SK-N-SH (cell line): Measurements from ENCODE around the gene ZNF609. TPM values are rescaled to one million over a fixed set of nuclear protein-coding genes. Genes with fewer than 3 reads are reported as not detected.
A peak's percentile ranks its signal among the peaks of the same experiment; 100 is the strongest.
"Not testable (repeated sequence)": the region's sequence is repeated elsewhere in the genome, so short reads cannot be mapped to it uniquely, and the experiment has no call there.

Experiments
- CTCF ChIA-PET: fragments of 300-600, 350-600 bp; formaldehyde crosslinking; extraction: SDS; loops from one replicate; lab custom pipeline; 2021; lab: Yijun Ruan, JAX
- POLR2A ChIA-PET: fragments of 350-600 bp; sonication (Branson Sonifier 250); formaldehyde crosslinking; extraction: SDS; loops from one replicate; lab custom pipeline; 2020; ENCODE audit warnings: antibody characterized with exemption, inconsistent platforms; lab: Yijun Ruan, JAX
- DNase-seq: peaks from one replicate; pipeline ENCODE4 v3.0.0; 2012
- H2AFZ ChIP-seq: fragments of 200-600 bp; sonication (generic); 2 replicates; pipeline ENCODE4 v1.8.1; 2016; ENCODE audit warnings: antibody characterized with exemption, mild to moderate bottlenecking, low read depth
- H3F3A ChIP-seq: fragments of 200-600 bp; sonication (generic); replicated peaks from 2 replicates; pipeline ENCODE3; 2016; ENCODE audit warnings: antibody characterized with exemption, mild to moderate bottlenecking; ENCODE audit not compliant: insufficient read depth
- H3K27ac ChIP-seq, 2 experiments: fragments of 200-500 bp in 1 of 2; fragments of 200-600 bp in 1 of 2; sonication (Bioruptor generic) in 1 of 2; sonication (generic), shearing (Covaris generic) in 1 of 2; 2 replicates each; pipeline versions ENCODE4 v1.5.1 to v1.6.1; 2014 to 2016; ENCODE audit warnings: low read depth in 2 of 2, inconsistent platforms in 1 of 2, low read length in 1 of 2, mild to moderate bottlenecking in 1 of 2, mixed read lengths in 1 of 2
- H3K27me3 ChIP-seq: fragments of 200-600 bp; sonication (generic), shearing (Covaris generic); 2 replicates; pipeline ENCODE4 v1.6.1; 2016; ENCODE audit warnings: mixed run types; ENCODE audit not compliant: insufficient read depth
- H3K36me3 ChIP-seq, 2 experiments: fragments of 200-500 bp in 1 of 2; fragments of 200-600 bp in 1 of 2; sonication (Bioruptor generic) in 1 of 2; sonication (generic) in 1 of 2; replicated peaks in 1 of 2; 2 replicates each; pipeline versions ENCODE3 to v1.5.1; 2014 to 2016; ENCODE audit warnings: low read length in 1 of 2, mild to moderate bottlenecking in 1 of 2; ENCODE audit not compliant: insufficient read depth in 2 of 2, control insufficient read depth in 1 of 2
- H3K4me1 ChIP-seq, 2 experiments: fragments of 200-500 bp in 1 of 2; fragments of 200-600 bp in 1 of 2; sonication (Bioruptor generic) in 1 of 2; sonication (generic), shearing (Covaris generic) in 1 of 2; 2 replicates each; pipeline versions ENCODE4 v1.5.1 to v1.6.1; 2014 to 2016; ENCODE audit warnings: low read depth in 1 of 2, low read length in 1 of 2, mixed run types in 1 of 2; ENCODE audit not compliant: insufficient read depth in 2 of 2, control insufficient read depth in 1 of 2
- H3K4me2 ChIP-seq: fragments of 200-600 bp; sonication (generic), shearing (Covaris generic); 2 replicates; pipeline ENCODE4 v1.6.1; 2017; ENCODE audit warnings: mixed run types
- H3K4me3 ChIP-seq, 2 experiments: fragments of 200-500 bp in 1 of 2; fragments of 200-600 bp in 1 of 2; sonication (Bioruptor generic) in 1 of 2; sonication (generic), shearing (Covaris generic) in 1 of 2; 2 replicates each; pipeline versions ENCODE4 v1.5.1 to v1.8.1; 2014 to 2016; ENCODE audit warnings: low read depth in 2 of 2, inconsistent platforms in 1 of 2, low read length in 1 of 2, mild to moderate bottlenecking in 1 of 2, mixed read lengths in 1 of 2, moderate library complexity in 1 of 2
- H3K79me2 ChIP-seq: fragments of 200-600 bp; sonication (generic); 2 replicates; pipeline ENCODE4 v1.8.1; 2017; ENCODE audit warnings: mild to moderate bottlenecking; ENCODE audit not compliant: insufficient read depth
- H3K9ac ChIP-seq: fragments of 200-600 bp; sonication (generic); 2 replicates; pipeline ENCODE4 v1.6.1; 2017; ENCODE audit warnings: mixed run types
- H3K9me2 ChIP-seq: fragments of 200-600 bp; sonication (generic); 2 replicates; pipeline ENCODE4 v1.6.1; 2017; ENCODE audit warnings: mixed run types
- H3K9me3 ChIP-seq: fragments of 200-600 bp; sonication (generic); 2 replicates; pipeline ENCODE4 v1.6.1; 2017; ENCODE audit warnings: mixed run types, mild to moderate bottlenecking, moderate library complexity
- H4K20me1 ChIP-seq: fragments of 200-600 bp; sonication (generic); 2 replicates; pipeline ENCODE4 v1.6.1; 2017; ENCODE audit warnings: mild to moderate bottlenecking, mixed run types; ENCODE audit not compliant: insufficient read depth
- CHD2 ChIP-seq: fragments of 150-350 bp; IDR thresholded peaks from 2 replicates; pipeline ENCODE4 v1.6.1; 2018; ENCODE audit warnings: low read length; ENCODE audit not compliant: partially characterized antibody
- FOSL2 ChIP-seq: IDR thresholded peaks from 2 replicates; pipeline ENCODE4 v1.4.0; 2012; ENCODE audit warnings: low read depth, mild to moderate bottlenecking, moderate library complexity, borderline replicate concordance
- GATA2 ChIP-seq: sonication (generic); formaldehyde crosslinking; IDR thresholded peaks from 2 replicates; pipeline ENCODE4 v1.5.0; 2020; ENCODE audit warnings: mild to moderate bottlenecking, missing genetic modification reagents
- MXI1 ChIP-seq: IDR thresholded peaks from 2 replicates; pipeline ENCODE4 v1.6.1; 2012; ENCODE audit warnings: mild to moderate bottlenecking, low read depth, low read length, improper control_type of control experiment
- RCOR1 ChIP-seq: fragments of 150-350 bp; IDR thresholded peaks from 2 replicates; pipeline ENCODE4 v1.6.1; 2017; ENCODE audit warnings: antibody characterized with exemption, low read length
- RFX5 ChIP-seq: IDR thresholded peaks from 2 replicates; pipeline ENCODE4 v1.6.1; 2012; ENCODE audit warnings: mild to moderate bottlenecking, improper control_type of control experiment, low read length
- SIN3A ChIP-seq: IDR thresholded peaks from 2 replicates; pipeline ENCODE4 v1.6.1; 2012; ENCODE audit warnings: low read depth, mild to moderate bottlenecking, low read length, moderate library complexity, borderline replicate concordance
- SMC3 ChIP-seq: IDR thresholded peaks from 2 replicates; pipeline ENCODE4 v1.6.1; 2012; ENCODE audit warnings: low read depth, low read length, improper control_type of control experiment
- WGBS: methylation state at CpG from one replicate; pipeline ENCODE4 v1.1.6; 2017; ENCODE audit warnings: low lambda C conversion rate; 5-methylcytosine and 5-hydroxymethylcytosine counted together
- polyA plus RNA-seq, 3 experiments: library from polyadenylated mRNA; depleted of rRNA; stranded (reverse); fragments of >200 nt; gene quantifications; 2 replicates each; pipeline ENCODE4 v1.2.3, GENCODE V29; 2012
- TF ChIP-seq, protein P1 (sequence below): IDR thresholded peaks from 2 replicates; pipeline ENCODE4 v1.6.1; 2012; ENCODE audit warnings: mild to moderate bottlenecking, low read depth, low read length, moderate library complexity
- TF ChIP-seq, protein P2 (sequence below): IDR thresholded peaks from 2 replicates; pipeline ENCODE4 v1.4.0; 2012; ENCODE audit warnings: low read depth, borderline replicate concordance

Gene ZNF609
- polyA plus RNA-seq, 1 of the 3 experiments (the other 2 are of a cell fraction) = 12.6 TPM

DNA sequence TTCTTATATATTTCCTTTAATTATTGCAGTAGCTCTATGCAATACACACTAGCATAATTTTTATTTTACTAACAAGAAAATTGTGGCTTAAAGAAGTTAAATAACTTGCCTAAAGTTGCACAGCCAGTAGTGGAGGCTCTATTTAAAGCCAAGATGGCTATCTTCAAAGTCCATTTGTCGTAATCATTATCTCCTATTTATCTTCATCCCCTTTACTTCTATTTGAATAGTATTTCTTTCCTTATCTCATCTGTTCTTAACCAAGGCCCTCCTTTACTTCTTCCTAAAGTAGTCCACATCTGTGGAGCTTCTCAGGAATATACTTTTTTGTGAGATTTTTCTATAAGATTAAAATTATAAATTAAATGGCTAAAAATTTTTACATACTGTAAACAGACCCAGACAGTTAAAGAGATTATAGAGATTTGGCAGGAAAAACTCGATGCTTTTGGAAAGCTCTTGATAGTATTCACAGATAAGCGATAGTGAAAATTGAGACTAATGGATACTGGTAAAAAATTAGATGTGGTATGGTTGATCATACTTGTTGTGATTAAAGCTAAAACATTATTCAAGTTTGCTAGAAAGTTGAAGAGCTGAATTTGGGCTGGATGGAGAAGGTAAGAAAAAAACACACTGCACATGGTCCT lies 129.2 kb downstream of the ZNF609 start:
- Histone ChIP-seq H3K9me2 (no peaks in the 10 kb centered on the region), H3K9me3 (no peaks in the 10 kb centered on the region)

DNA sequence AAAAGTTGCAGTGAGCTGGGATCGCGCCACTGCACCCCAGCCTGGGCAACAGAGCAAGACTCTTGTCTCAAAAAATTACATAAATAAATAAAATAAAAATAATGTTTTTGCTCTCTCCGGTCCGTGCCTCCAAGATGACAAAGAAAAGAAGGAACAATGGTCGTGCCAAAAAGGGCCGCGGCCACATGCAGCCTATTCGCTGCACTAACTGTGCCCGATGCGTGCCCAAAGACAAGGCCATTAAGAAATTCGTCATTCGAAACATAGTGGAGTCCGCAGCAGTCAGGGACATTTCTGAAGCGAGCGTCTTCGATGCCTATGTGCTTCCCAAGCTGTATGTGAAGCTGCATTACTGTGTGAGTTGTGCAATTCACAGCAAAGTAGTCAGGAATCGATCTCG lies 132.5 kb downstream of the ZNF609 start:
- H3K27ac ChIP-seq, POLR2A ChIA-PET, H3K9ac ChIP-seq, H2AFZ ChIP-seq, H3K27me3 ChIP-seq, H3K36me3 ChIP-seq, CTCF ChIA-PET, H3K9me3 ChIP-seq, H3K9me2 ChIP-seq, DNase-seq, H3K4me3 ChIP-seq, H3K4me2 ChIP-seq: not testable (repeated sequence)
- Histone ChIP-seq H3F3A (peaks cover 11% of the 10 kb centered on the region), H4K20me1 (peaks cover 57% of the 10 kb centered on the region), H3K79me2 (peaks cover 98% of the 10 kb centered on the region), H3K4me1 (peaks cover 23% of the 10 kb centered on the region in 2 experiments)
- 97% methylated on average over 17 of the region's 18 CpGs for WGBS

More for the DNA sequence above, 129.2 kb downstream of the ZNF609 start:
- Histone ChIP-seq H3K79me2 (peaks cover 98% of the 10 kb centered on the region), H3K36me3 (no peaks in the 10 kb centered on the region), H2AFZ (no peak overlapping the region), H3K27me3 (no peaks in the 10 kb centered on the region), H3K4me2 (0 out of 2 replicates have a peak overlapping the region, but pooled peaks have one; percentile 4), H3K9ac (no peak overlapping the region), H3K4me3 (no peak overlapping the region), H3F3A (peaks cover 10% of the 10 kb centered on the region), H4K20me1 (peaks cover 60% of the 10 kb centered on the region), H3K4me1 (peaks cover 14 to 15% of the 10 kb centered on the region in 2 experiments; a peak in 3 of 4 replicates), H3K27ac (peak overlapping the region; percentile 9 to 60; a peak in 2 of 4 replicates)
- DNase-seq = no peak
- peak; percentile 49; the same call in 1 of the 2 replicates for TF ChIP-seq RCOR1
- peak; percentile 53 for TF ChIP-seq CHD2
- peak; percentile 62 for TF ChIP-seq GATA2 (CRISPR knock-in tag)
- no peak for TF ChIP-seq SIN3A
- POLR2A ChIA-PET = interaction anchor here (0.5 to 1.0 kb wide), 2 partner anchors 115 to 130 kb away, joined by 3 read pairs; partner anchors contain the start of gene ZNF609
- CTCF ChIA-PET = interaction anchor here (0.6 to 1.0 kb wide), 2 partner anchors 76 to 1084 kb away, joined by 3 read pairs; no protein-coding TSS in a partner anchor
- 30% methylated on average over 3 of the region's 3 CpGs for WGBS

DNA sequence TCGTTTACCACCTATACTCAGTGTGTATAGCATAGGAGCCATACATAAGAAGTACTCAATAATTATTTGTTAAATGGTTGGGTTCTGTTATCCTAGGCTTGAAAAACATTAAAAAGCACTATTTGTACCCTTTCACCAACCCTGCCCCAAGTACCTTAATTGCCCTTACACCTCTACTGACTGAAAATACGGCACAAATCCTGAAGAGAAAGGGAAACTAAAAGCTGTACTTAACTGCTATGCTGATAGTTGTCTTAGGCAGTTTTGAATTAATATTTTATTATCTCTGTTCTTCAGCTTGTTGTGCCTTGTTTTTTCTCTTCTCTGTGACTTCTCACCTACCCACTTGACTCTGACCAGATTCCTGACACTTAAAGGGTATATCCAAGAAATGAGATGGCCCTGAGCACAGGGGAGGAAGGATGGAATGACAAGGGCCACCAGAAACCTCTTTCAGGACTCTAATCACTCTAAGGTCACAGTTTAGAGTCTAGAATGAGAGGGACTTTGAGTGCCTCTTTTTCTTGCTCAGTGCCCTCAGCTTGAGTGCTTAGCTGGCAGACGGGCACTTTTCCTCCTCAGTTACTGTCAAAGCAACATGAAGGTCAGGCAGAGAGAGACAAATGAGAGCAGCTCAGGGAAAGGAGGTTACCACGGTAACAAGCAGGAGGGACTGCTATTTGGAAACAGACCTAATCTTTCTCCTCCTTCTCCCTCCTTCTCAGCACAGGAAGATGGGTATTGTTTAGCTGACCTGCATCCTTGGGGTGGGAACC lies 136.5 kb downstream of the ZNF609 start:
- DNase-seq = no peak
- H3K27me3 ChIP-seq = no peaks in the 10 kb centered on the region
- H3K9ac ChIP-seq = 0 out of 2 replicates have a peak overlapping the region, but pooled peaks have one; percentile 4
- no peak overlapping the region for H3K4me3 ChIP-seq
- H2AFZ ChIP-seq = no peak overlapping the region
- H3K79me2 ChIP-seq = peaks cover 95% of the 10 kb centered on the region
- H4K20me1 ChIP-seq = peaks cover 54% of the 10 kb centered on the region
- peaks cover 14 to 29% of the 10 kb centered on the region in 2 experiments for H3K4me1 ChIP-seq
- H3F3A ChIP-seq = peaks cover 17% of the 10 kb centered on the region
- ChIA-PET CTCF (no interaction called here), POLR2A (interaction anchor here (0.9 kb wide), 1 partner anchor 15 kb away, joined by 3 read pairs; no protein-coding TSS in a partner anchor)
- 57% methylated on average over 4 of the region's 4 CpGs for WGBS
- H3K36me3 ChIP-seq = no peaks in the 10 kb centered on the region
- no peaks in the 10 kb centered on the region for H3K9me3 ChIP-seq
- H3K9me2 ChIP-seq = no peaks in the 10 kb centered on the region
- H3K27ac ChIP-seq = peak overlapping the region; percentile 53 to 68; a peak in 3 of 4 replicates
- H3K4me2 ChIP-seq = peak overlapping the region; percentile 68
- peak; percentile 14 for TF ChIP-seq CHD2
- 0 out of 2 replicates have a peak, but pooled peaks have one; percentile 18 for TF ChIP-seq RFX5
- TF ChIP-seq MXI1 = peak; percentile 64; the same call in 1 of the 2 replicates
- TF ChIP-seq SMC3 = no peak
- no peak for TF ChIP-seq FOSL2
- TF ChIP-seq, protein P1, sequence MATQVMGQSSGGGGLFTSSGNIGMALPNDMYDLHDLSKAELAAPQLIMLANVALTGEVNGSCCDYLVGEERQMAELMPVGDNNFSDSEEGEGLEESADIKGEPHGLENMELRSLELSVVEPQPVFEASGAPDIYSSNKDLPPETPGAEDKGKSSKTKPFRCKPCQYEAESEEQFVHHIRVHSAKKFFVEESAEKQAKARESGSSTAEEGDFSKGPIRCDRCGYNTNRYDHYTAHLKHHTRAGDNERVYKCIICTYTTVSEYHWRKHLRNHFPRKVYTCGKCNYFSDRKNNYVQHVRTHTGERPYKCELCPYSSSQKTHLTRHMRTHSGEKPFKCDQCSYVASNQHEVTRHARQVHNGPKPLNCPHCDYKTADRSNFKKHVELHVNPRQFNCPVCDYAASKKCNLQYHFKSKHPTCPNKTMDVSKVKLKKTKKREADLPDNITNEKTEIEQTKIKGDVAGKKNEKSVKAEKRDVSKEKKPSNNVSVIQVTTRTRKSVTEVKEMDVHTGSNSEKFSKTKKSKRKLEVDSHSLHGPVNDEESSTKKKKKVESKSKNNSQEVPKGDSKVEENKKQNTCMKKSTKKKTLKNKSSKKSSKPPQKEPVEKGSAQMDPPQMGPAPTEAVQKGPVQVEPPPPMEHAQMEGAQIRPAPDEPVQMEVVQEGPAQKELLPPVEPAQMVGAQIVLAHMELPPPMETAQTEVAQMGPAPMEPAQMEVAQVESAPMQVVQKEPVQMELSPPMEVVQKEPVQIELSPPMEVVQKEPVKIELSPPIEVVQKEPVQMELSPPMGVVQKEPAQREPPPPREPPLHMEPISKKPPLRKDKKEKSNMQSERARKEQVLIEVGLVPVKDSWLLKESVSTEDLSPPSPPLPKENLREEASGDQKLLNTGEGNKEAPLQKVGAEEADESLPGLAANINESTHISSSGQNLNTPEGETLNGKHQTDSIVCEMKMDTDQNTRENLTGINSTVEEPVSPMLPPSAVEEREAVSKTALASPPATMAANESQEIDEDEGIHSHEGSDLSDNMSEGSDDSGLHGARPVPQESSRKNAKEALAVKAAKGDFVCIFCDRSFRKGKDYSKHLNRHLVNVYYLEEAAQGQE = no peak
- TF ChIP-seq, protein P2, sequence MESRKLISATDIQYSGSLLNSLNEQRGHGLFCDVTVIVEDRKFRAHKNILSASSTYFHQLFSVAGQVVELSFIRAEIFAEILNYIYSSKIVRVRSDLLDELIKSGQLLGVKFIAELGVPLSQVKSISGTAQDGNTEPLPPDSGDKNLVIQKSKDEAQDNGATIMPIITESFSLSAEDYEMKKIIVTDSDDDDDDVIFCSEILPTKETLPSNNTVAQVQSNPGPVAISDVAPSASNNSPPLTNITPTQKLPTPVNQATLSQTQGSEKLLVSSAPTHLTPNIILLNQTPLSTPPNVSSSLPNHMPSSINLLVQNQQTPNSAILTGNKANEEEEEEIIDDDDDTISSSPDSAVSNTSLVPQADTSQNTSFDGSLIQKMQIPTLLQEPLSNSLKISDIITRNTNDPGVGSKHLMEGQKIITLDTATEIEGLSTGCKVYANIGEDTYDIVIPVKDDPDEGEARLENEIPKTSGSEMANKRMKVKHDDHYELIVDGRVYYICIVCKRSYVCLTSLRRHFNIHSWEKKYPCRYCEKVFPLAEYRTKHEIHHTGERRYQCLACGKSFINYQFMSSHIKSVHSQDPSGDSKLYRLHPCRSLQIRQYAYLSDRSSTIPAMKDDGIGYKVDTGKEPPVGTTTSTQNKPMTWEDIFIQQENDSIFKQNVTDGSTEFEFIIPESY = no peak
